SW480 (cell line): ENCODE measurements around the gene GABBR2.

Experiments used
- DNase-seq: peaks from one replicate; pipeline ENCODE4 v3.0.0-alpha.2; 2016; ENCODE audit warnings: low spot score

Gene GABBR2

GRCh38 chr9:98255061-98255577, 453.6 kb downstream of the GABBR2 start:
- DNase-seq = peak; percentile 48

GRCh38 chr9:98254228-98255060, 454.3 kb downstream of the GABBR2 start:
- DNase-seq = no peak

DNA sequence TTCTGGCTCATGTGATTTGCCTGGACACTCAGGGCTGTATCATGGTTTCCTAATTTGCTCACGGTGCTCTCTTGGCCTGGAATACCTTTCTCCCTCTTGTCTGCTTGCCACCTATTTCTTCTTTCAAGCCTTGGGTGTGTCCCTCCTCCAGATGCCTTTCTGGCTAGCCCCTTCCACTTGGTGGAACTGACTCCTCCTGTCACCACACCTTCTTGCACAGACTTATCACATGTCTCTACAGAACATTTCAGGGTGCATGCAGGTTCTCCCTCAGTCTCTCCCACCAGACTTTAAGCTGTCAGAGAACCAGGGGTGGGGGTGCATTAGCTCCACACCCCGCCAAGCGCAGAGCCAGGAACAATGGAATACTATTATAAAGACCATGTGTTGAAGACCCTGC, 455.2 kb downstream of the GABBR2 start:
- no peak for DNase-seq

GRCh38 chr9:98251551-98251950, 457.2 kb downstream of the GABBR2 start:
- no peak for DNase-seq

DNA sequence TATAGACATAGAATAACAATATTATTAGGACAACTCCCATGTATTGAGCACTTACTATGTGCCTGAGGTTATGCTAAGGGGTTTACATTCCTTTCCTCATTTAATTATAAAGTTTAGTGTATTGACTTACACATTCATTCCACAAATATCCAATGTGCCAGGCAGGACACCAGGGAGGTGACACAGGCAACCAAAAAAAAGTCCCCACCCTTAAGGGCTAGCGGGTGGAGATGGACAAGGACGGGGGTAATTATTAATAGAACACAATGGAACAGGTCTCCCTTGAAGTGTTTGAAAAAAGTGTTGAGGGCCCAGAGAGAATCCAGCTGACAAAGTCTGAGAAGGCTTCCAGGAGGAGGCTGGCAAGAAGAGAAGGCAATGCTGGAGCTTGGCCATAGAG, 459.0 kb downstream of the GABBR2 start:
- DNase-seq = no peak

DNA sequence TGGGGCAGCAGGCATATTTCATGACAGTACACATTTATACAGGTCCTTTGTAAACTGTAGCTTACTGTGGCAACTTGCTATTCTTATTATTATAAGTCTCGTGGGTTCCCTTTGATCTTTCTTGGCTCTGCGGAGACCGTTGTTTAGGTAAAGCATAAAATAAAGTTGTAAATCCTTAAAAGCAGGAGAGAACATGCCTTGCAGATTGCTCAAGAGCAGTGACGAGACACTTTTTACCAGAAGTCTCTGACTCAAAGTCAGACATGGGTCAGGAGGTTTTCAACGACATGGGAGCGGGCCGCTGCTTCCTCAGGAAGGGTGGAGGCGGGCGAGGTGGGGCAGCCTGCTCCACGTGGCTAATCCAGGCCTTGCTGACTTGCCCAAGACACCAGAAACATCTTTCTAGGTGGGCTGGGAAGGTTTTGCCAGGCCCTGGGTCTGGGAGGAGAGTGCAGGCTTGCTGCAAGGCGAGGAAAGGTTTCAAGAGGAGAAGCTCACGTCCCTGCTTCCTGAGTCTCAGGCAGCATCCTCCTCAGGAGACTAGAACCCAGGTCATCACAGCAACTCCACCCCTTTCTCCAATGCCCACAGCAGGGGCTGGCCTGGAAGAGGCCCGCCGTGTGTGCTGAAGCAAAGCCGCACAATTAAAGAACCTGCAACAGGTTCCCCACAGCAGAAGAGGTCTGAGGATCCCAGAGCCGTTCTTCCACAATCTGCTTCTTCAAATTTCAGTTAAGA, 459.8 kb downstream of the GABBR2 start:
- DNase-seq = peak; percentile 68

DNA sequence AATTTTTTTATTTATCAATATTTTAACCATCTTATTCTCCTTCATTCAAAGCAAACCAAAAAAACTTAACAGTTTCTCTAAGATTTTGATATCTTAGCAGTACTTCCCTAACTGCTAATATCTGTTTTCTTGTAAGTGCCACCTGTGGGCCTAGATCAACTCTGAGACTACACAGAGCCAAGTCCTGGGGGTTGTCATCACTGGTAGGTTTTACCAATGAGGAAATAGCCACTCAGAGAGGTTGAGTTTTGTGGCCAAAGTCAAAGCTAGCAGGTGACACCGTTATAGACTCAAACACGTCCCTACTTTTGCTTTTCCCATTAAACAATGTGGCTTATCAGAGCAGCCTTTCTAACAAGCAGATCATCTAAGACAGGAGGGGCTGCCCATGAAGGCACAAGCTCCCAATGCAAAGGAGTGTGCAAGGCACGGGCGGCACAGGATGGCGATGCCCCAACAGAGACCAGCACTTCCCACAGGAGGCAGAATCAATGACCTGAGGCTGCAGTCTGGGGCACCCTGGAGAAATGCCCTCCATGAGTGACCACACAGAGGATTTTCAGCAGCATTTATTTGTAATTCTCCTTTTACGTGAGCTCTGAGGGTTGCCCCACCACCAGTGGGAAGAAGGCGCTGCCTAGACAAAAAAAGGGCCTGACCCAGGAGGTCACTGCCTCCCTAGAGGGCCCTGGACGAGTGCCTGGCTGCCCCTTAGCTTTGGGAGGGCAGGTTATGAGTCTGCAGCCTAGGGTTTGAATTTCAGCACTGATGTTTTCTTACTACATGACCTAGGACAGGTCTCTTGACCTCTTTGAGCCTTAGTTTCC, 460.7 kb downstream of the GABBR2 start:
- no peak for DNase-seq

- no peak for DNase-seq
Observed at GRCh38 chr9:98242426-98242825, 466.3 kb downstream of the GABBR2 start.

- DNase-seq = no peak
Observed at GRCh38 chr9:98241357-98242300, 467.1 kb downstream of the GABBR2 start.

DNA sequence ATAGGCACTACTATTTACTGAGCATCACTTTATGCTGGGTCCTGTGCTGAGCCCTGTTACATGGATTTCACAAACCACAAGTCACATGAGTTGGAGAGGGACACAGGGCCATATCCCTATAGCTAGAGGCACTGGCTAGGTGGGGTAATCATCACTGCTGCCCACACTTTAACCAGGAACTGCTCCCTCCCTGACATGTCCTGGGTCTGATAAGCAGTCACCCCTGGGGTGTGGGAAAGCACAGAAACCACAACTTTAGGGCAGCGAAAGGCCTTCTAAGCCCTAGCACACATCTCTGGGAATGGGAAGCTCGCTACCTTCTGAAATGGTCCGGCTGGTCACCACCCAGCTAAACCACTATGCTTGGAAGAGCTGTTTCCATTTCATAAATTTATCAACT, 468.3 kb downstream of the GABBR2 start:
- no peak for DNase-seq
